ENCODE results near the gene DDX24.

- no peak for TF ChIP-seq CTCF (IDR thresholded peaks at IDR 0.05)
- TF ChIP-seq POLR2A (IDR thresholded peaks at IDR 0.05): no peak
- TF ChIP-seq EP300 (IDR thresholded peaks at IDR 0.05; ENCODE audit: low read depth): no peak
Observed at GRCh38 chr14:94093418-94093817, 12.4 kb upstream of the DDX24 start.

Data from transverse colon (tissue), 3 donors.